ENCODE results near the gene TSPAN3. TPM values are rescaled to one million over a fixed set of nuclear protein-coding genes. Genes with fewer than 3 reads are reported as not detected.

The TSPAN3 gene
- polyA plus RNA-seq, 1 donor (not counting 4 experiments of a cell fraction or from before 2014, with no cell fraction given): 181 TPM

GRCh38 chr15:77034695-77035489 lies 36.0 kb downstream of the TSPAN3 start:
- FAIRE-seq (no peak), DNase-seq (ENCODE audit: low read depth, low spot score) (no peak)
- Histone ChIP-seq H3K4me3 (ENCODE audit: control insufficient read depth in 2 of 3, extremely low read depth in 1 of 3, insufficient read depth in 2 of 3, low read depth in 1 of 3, low read length in 3 of 3) (no peak overlapping the region), H2AFZ (ENCODE audit: control insufficient read depth, low read length) (no peak overlapping the region), H3K9me3 (ENCODE audit: control insufficient read depth, low read depth, low read length) (no peaks in the 10 kb centered on the region), H3K36me3 (ENCODE audit: control insufficient read depth in 2 of 2, extremely low read depth in 1 of 2, insufficient read depth in 2 of 2, low read length in 2 of 2) (peaks cover 4 to 6% of the 10 kb centered on the region in 2 experiments), H4K20me1 (ENCODE audit: control insufficient read depth, extremely low read depth, insufficient read depth, low read length) (no peaks in the 10 kb centered on the region), H3K4me1 (ENCODE audit: control insufficient read depth, extremely low read depth, insufficient read depth, low read length) (peaks cover 7% of the 10 kb centered on the region), H3K27ac (ENCODE audit: control insufficient read depth, insufficient read depth, low read length) (no peak overlapping the region), H3K9me1 (ENCODE audit: control insufficient read depth, extremely low read depth, insufficient read depth, low read length) (no peaks in the 10 kb centered on the region), H3K4me2 (ENCODE audit: control insufficient read depth, extremely low read depth, insufficient read depth, low read depth, low read length) (no peak overlapping the region), H3K79me2 (ENCODE audit: control insufficient read depth, insufficient read depth, low read length) (no peaks in the 10 kb centered on the region), H3K9ac (ENCODE audit: control insufficient read depth, extremely low read depth, insufficient read depth, low read length) (no peak overlapping the region), H3K27me3 (ENCODE audit: control insufficient read depth, extremely low read depth, insufficient read depth, low read length) (no peaks in the 10 kb centered on the region)
- TF ChIP-seq EZH2 (IDR thresholded peaks at IDR 0.05; ENCODE audit: low read length): no peak
- TF ChIP-seq, protein P1, sequence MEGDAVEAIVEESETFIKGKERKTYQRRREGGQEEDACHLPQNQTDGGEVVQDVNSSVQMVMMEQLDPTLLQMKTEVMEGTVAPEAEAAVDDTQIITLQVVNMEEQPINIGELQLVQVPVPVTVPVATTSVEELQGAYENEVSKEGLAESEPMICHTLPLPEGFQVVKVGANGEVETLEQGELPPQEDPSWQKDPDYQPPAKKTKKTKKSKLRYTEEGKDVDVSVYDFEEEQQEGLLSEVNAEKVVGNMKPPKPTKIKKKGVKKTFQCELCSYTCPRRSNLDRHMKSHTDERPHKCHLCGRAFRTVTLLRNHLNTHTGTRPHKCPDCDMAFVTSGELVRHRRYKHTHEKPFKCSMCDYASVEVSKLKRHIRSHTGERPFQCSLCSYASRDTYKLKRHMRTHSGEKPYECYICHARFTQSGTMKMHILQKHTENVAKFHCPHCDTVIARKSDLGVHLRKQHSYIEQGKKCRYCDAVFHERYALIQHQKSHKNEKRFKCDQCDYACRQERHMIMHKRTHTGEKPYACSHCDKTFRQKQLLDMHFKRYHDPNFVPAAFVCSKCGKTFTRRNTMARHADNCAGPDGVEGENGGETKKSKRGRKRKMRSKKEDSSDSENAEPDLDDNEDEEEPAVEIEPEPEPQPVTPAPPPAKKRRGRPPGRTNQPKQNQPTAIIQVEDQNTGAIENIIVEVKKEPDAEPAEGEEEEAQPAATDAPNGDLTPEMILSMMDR (optimal IDR thresholded peaks at IDR 0.05 in 1 of 3, IDR thresholded peaks at IDR 0.05 in 1 of 3, conservative IDR thresholded peaks at IDR 0.05 in 1 of 3; ENCODE audit: extremely low read depth in 1 of 3, insufficient read depth in 2 of 3, low read length in 3 of 3): peak; percentile 67 to 75 (median 69)
- dilution Hi-C loops (cut with MboI; ENCODE audit: extremely low pct_ligation_motif_present, low sequenced_read_pairs): no loop called here

- H3K27me3 ChIP-seq (ENCODE audit: control insufficient read depth, extremely low read depth, insufficient read depth, low read length): no peaks in the 10 kb centered on the region
- no peaks in the 10 kb centered on the region for H3K79me2 ChIP-seq (ENCODE audit: control insufficient read depth, insufficient read depth, low read length)
- TF ChIP-seq, protein P1 (optimal IDR thresholded peaks at IDR 0.05 in 1 of 3, IDR thresholded peaks at IDR 0.05 in 1 of 3, conservative IDR thresholded peaks at IDR 0.05 in 1 of 3; ENCODE audit: extremely low read depth in 1 of 3, insufficient read depth in 2 of 3, low read length in 3 of 3): no peak
- no peak for TF ChIP-seq EZH2 (IDR thresholded peaks at IDR 0.05; ENCODE audit: low read length)
- no peaks in the 10 kb centered on the region for H3K9me3 ChIP-seq (ENCODE audit: control insufficient read depth, low read depth, low read length)
- H3K9me1 ChIP-seq (ENCODE audit: control insufficient read depth, extremely low read depth, insufficient read depth, low read length): no peaks in the 10 kb centered on the region
- no peak for DNase-seq (ENCODE audit: low read depth, low spot score)
- H2AFZ ChIP-seq (ENCODE audit: control insufficient read depth, low read length): no peak overlapping the region
- dilution Hi-C loops (cut with MboI; ENCODE audit: extremely low pct_ligation_motif_present, low sequenced_read_pairs): no loop called here
- no peak overlapping the region for H3K4me3 ChIP-seq (ENCODE audit: control insufficient read depth in 2 of 3, extremely low read depth in 1 of 3, insufficient read depth in 2 of 3, low read depth in 1 of 3, low read length in 3 of 3)
- no peaks in the 10 kb centered on the region for H4K20me1 ChIP-seq (ENCODE audit: control insufficient read depth, extremely low read depth, insufficient read depth, low read length)
- FAIRE-seq: no peak
- peaks cover 7% of the 10 kb centered on the region for H3K4me1 ChIP-seq (ENCODE audit: control insufficient read depth, extremely low read depth, insufficient read depth, low read length)
- no peak overlapping the region for H3K9ac ChIP-seq (ENCODE audit: control insufficient read depth, extremely low read depth, insufficient read depth, low read length)
- no peak overlapping the region for H3K4me2 ChIP-seq (ENCODE audit: control insufficient read depth, extremely low read depth, insufficient read depth, low read depth, low read length)
- no peak overlapping the region for H3K27ac ChIP-seq (ENCODE audit: control insufficient read depth, insufficient read depth, low read length)
- H3K36me3 ChIP-seq (ENCODE audit: control insufficient read depth in 2 of 2, extremely low read depth in 1 of 2, insufficient read depth in 2 of 2, low read length in 2 of 2): peaks cover 4 to 6% of the 10 kb centered on the region in 2 experiments
These were observed 36.9 kb downstream of the TSPAN3 start for GRCh38 chr15:77033729-77034671.

Measured in keratinocyte (primary cell).